Measurements from ENCODE around the gene EPB41L3. TPM values are rescaled to one million over a fixed set of nuclear protein-coding genes. Genes with fewer than 3 reads are reported as not detected.

The EPB41L3 gene
- total RNA-seq, 1 experiment from 2014 or later = 16.1 TPM

DNA sequence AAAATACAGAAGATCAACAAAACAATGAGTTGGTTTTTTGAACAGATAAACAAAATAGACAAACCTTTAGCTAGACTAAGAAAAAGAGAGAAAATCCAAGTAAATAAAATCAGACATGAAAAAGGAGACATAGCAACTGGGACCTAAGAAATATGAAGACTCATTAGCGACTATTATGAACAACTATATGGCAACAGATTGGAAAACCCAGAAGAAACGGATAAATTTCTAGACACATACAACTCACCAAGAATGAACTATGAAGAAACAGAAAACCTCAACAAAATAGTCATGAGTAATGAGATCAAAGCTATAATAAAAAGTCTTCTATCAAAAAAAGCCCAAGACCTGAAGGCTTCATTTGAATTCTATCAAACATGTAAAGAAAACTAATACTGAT lies 59.3 kb downstream of the EPB41L3 start:
- Mint-ChIP-seq H3K27me3 (ENCODE audit: low read depth) (no peaks in the 10 kb centered on the region), H3K36me3 (ENCODE audit: insufficient read depth in 1 of 3, low read depth in 3 of 3) (peaks cover 8 to 28% (median 8%) of the 10 kb centered on the region in 3 experiments), H3K27ac (no peak overlapping the region), H3K4me3 (no peak overlapping the region), H3K9me3 (peaks cover 9% of the 10 kb centered on the region in 2 experiments; a peak in 3 of 5 replicates), H3K4me1 (peaks cover 22 to 27% of the 10 kb centered on the region in 2 experiments)
- Histone ChIP-seq H3K23ac (ENCODE audit: insufficient read length, low read depth, low read length) (no peak overlapping the region), H3K27ac (ENCODE audit: insufficient read length, low read depth, low read length) (no peak overlapping the region), H3K79me1 (ENCODE audit: insufficient read depth, low read depth, low read length, poor library complexity, severe bottlenecking) (no peaks in the 10 kb centered on the region), H3K27me3 (ENCODE audit: insufficient read depth, low read length) (no peaks in the 10 kb centered on the region), H3K9me3 (ENCODE audit: control insufficient read depth, low read depth, low read length) (no peaks in the 10 kb centered on the region), H4K91ac (ENCODE audit: insufficient read length, low read depth, low read length) (no peak overlapping the region), H3K4me1 (ENCODE audit: insufficient read depth, low read length) (peaks cover 2% of the 10 kb centered on the region; the same call in 1 of the 2 replicates), H3K56ac (ENCODE audit: insufficient read length, low read depth, low read length) (no peak overlapping the region), H4K8ac (replicated peaks; ENCODE audit: insufficient read length, low read depth, low read length) (no peak overlapping the region), H3K4me2 (ENCODE audit: insufficient read depth, insufficient read length, low read length) (no peak overlapping the region), H4K5ac (ENCODE audit: insufficient read length, low read depth, low read length) (no peak overlapping the region), H2BK120ac (ENCODE audit: low read depth, low read length, poor library complexity, severe bottlenecking) (no peak overlapping the region), H3T11ph (ENCODE audit: low read length) (no peak overlapping the region), H2AK5ac (ENCODE audit: insufficient read length, low read length) (no peak overlapping the region), H3K79me2 (ENCODE audit: insufficient read depth, low read length) (no peaks in the 10 kb centered on the region), H3K4ac (ENCODE audit: low read depth, low read length) (no peak overlapping the region), H2AFZ (ENCODE audit: low read length) (no peak overlapping the region), H2BK12ac (ENCODE audit: insufficient read length, low read depth, low read length) (no peak overlapping the region), H2BK20ac (ENCODE audit: low read depth, low read length, poor library complexity, severe bottlenecking) (no peak overlapping the region), H2BK15ac (ENCODE audit: low read depth, low read length) (no peak overlapping the region), H3K14ac (ENCODE audit: insufficient read depth, low read length) (no peak overlapping the region), H2BK5ac (ENCODE audit: insufficient read length, low read length) (no peak overlapping the region), H3K23me2 (ENCODE audit: insufficient read length, low read depth, low read length, poor library complexity, severe bottlenecking) (no peaks in the 10 kb centered on the region), H3K18ac (ENCODE audit: insufficient read length, low read depth, low read length) (no peak overlapping the region), H4K20me1 (ENCODE audit: control insufficient read depth, insufficient read depth, insufficient read length) (no peaks in the 10 kb centered on the region), H3K9ac (ENCODE audit: extremely low read depth, insufficient read length, low read length) (no peak overlapping the region)
- TF ChIP-seq, protein P1, sequence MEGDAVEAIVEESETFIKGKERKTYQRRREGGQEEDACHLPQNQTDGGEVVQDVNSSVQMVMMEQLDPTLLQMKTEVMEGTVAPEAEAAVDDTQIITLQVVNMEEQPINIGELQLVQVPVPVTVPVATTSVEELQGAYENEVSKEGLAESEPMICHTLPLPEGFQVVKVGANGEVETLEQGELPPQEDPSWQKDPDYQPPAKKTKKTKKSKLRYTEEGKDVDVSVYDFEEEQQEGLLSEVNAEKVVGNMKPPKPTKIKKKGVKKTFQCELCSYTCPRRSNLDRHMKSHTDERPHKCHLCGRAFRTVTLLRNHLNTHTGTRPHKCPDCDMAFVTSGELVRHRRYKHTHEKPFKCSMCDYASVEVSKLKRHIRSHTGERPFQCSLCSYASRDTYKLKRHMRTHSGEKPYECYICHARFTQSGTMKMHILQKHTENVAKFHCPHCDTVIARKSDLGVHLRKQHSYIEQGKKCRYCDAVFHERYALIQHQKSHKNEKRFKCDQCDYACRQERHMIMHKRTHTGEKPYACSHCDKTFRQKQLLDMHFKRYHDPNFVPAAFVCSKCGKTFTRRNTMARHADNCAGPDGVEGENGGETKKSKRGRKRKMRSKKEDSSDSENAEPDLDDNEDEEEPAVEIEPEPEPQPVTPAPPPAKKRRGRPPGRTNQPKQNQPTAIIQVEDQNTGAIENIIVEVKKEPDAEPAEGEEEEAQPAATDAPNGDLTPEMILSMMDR (conservative IDR thresholded peaks at IDR 0.05) = no peak
- DNase-seq = no peak
- WGBS (ENCODE audit: extremely low coverage, insufficient read length, low lambda C conversion rate) = no CpG with 5 or more reads among the region's 2 CpGs

Data from H9 (cell line).